ENCODE data around the gene B4GALT6.

B4GALT6 gene

GRCh38 chr18:31686986-31687928, 2.9 kb upstream of the B4GALT6 start:
- ATAC-seq: no peak

GRCh38 chr18:31686572-31686971, 2.2 kb upstream of the B4GALT6 start:
- no peak for ATAC-seq

GRCh38 chr18:31685097-31686082, 1.0 kb upstream of the B4GALT6 start:
- ATAC-seq: peak; percentile 64 to 67

- no peak for ATAC-seq
Observed at GRCh38 chr18:31683968-31684278, 458 bp downstream of the B4GALT6 start.

GRCh38 chr18:31683106-31683505, 1.3 kb downstream of the B4GALT6 start:
- no peak for ATAC-seq

GRCh38 chr18:31680831-31681568, 3.4 kb downstream of the B4GALT6 start:
- no peak for ATAC-seq

GRCh38 chr18:31680433-31680811, 4.0 kb downstream of the B4GALT6 start:
- ATAC-seq: no peak

- ATAC-seq: no peak
Observed at GRCh38 chr18:31679791-31680432, 4.5 kb downstream of the B4GALT6 start.

- ATAC-seq: no peak
Observed at GRCh38 chr18:31679133-31679742, 5.1 kb downstream of the B4GALT6 start.

- no peak for ATAC-seq
Observed at GRCh38 chr18:31678425-31678824, 6.0 kb downstream of the B4GALT6 start.

GRCh38 chr18:31677592-31677991, 6.8 kb downstream of the B4GALT6 start:
- no peak for ATAC-seq

- ATAC-seq: no peak
Observed at GRCh38 chr18:31675404-31675803, 9.0 kb downstream of the B4GALT6 start.

GRCh38 chr18:31672628-31673135, 11.7 kb downstream of the B4GALT6 start:
- no peak for ATAC-seq

- ATAC-seq: no peak
Observed at GRCh38 chr18:31671951-31672350, 12.4 kb downstream of the B4GALT6 start.

- ATAC-seq: no peak
Observed at GRCh38 chr18:31669541-31669940, 14.8 kb downstream of the B4GALT6 start.

GRCh38 chr18:31667185-31667584, 17.2 kb downstream of the B4GALT6 start:
- ATAC-seq: no peak

GRCh38 chr18:31666055-31666454, 18.3 kb downstream of the B4GALT6 start:
- no peak for ATAC-seq

GRCh38 chr18:31664101-31664500, 20.3 kb downstream of the B4GALT6 start:
- ATAC-seq: no peak

- ATAC-seq: no peak
Observed at GRCh38 chr18:31661965-31662364, 22.4 kb downstream of the B4GALT6 start.

- ATAC-seq: no peak
Observed at GRCh38 chr18:31660763-31661162, 23.6 kb downstream of the B4GALT6 start.

- no peak for ATAC-seq
Observed at GRCh38 chr18:31659576-31660177, 24.7 kb downstream of the B4GALT6 start.

All from activated CD4-positive, CD25-positive, alpha-beta regulatory T cell treated with anti-CD3 and anti-CD28 coated beads, Interleukin-2, amount 50 U/mL, for 24 hours (primary cell).